HG03196 (cell line): ENCODE data around the gene NGF.
A peak's percentile ranks its signal among the peaks of the same experiment; 100 is the strongest.
"Not testable (repeated sequence)": the region's sequence is repeated elsewhere in the genome, so short reads cannot be mapped to it uniquely, and the experiment has no call there.

Experiments
- ATAC-seq: cut with Tn5 transposase; IDR thresholded peaks from one replicate; pipeline ENCODE4 v1.9.1; 2021; ENCODE audit not compliant: unreplicated experiment

The NGF gene

DNA sequence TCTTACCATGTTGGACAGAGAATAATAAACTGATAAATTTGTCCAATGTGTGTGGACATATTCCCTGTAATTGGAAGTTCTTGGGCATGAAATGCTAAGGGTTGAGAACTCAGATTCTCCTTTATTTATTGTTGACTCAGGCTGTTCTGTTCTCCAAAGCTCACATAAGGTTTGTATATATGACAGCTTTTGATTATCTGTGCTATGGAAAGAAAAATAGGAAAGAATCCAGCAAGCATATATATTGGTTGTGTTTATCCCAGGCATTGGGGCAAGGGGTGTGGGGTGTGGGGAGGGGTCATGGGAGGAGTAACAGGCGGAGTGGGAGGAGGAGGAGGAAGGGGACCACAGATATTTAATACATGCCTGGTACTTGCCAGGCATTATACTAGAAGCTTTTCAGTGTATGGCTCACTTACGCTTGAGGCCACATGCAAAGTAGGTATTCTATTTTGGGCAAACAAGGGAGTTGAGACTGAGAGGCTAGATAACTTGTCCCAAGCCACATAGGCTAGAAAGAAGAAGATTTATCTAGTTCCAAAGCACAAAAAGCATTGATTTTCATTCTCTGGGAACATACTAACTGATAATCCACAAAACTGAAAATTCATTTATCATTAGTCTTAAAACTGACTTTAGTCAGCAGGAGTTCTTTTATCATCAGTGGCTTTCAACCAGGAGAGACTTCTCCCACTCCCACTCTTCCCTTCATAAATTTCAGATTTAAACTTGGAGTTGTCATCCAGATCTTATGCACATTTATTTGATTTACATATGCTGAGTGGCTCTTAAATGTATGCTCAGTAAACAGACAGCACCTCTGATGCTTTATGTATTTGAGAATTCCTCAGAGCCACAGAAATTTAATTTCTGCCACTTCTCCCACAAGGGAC, 27.2 kb downstream of the NGF start:
- no peak for ATAC-seq

- not testable (repeated sequence) for ATAC-seq
These were observed 28.5 kb downstream of the NGF start for GRCh38 chr1:115309504-115309903.

DNA sequence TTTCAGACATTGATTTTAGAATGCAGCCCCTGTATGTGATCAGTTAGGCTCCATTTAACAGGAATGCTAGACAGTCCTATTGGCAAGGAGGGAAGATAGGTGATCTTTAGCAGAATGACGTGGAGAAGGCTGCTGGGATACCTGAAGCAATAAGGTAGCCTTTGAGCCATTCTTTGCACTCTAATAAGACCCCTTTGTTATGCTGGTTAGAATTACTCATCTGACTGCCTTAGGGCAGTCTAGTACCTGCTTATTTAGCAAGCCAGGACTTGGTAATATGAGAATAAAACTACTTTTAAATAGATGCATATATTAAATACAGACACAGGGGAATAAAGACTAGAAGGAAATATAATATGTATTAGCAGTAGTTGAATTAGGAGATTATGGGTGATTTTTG, 29.1 kb downstream of the NGF start:
- no peak for ATAC-seq

- ATAC-seq: no peak
These were observed 30.4 kb downstream of the NGF start for GRCh38 chr1:115307661-115308060.

DNA sequence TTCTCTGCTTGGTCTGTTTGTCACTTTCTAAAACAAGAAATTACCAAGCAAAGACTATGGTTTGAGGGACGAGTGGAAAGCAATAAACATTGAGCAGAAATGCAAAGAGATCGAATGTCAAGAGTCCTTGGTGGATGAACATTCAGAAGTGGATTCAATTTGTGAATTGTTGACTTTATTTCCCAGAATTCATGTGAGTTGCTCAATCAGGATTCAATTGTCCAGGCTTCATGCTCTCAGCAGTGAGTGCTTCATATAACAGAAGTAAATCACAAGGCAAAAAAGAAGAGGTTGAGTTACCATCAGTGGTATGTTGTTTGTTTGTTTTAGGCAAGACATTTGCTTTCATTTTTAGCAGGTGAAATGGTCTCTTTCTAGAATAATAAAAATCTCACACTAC, 31.9 kb downstream of the NGF start:
- ATAC-seq: no peak

GRCh38 chr1:115303364-115303763, 34.7 kb downstream of the NGF start:
- no peak for ATAC-seq

- ATAC-seq: no peak
These were observed 35.6 kb downstream of the NGF start for GRCh38 chr1:115302390-115302961.

DNA sequence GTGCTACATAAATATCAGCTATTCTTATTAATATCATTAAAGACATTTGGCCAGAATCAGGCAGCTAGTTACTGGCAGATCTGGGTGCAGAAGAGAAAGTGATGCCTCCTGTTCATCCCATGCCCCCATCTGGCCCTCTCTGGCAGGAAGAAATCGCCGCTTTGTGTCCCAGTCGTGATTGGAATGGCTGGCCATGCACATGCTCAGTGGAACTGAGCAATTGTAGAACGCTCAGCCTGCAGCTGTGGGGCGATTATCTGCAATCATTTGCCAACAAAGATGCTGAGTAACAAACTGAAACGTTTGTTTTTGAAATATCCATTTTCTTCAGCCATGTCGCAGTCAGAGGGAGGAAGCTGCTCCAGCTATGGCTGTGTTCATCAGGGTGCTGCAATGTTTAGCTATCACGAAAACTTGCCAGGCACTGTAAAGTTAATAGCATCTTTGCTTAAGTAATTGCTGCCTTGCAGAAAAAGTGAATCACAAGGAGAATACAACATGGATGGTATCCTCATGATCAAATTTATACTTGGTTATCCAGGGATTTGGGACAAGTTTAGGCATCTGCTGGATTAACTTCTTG, 36.5 kb downstream of the NGF start:
- ATAC-seq: no peak

DNA sequence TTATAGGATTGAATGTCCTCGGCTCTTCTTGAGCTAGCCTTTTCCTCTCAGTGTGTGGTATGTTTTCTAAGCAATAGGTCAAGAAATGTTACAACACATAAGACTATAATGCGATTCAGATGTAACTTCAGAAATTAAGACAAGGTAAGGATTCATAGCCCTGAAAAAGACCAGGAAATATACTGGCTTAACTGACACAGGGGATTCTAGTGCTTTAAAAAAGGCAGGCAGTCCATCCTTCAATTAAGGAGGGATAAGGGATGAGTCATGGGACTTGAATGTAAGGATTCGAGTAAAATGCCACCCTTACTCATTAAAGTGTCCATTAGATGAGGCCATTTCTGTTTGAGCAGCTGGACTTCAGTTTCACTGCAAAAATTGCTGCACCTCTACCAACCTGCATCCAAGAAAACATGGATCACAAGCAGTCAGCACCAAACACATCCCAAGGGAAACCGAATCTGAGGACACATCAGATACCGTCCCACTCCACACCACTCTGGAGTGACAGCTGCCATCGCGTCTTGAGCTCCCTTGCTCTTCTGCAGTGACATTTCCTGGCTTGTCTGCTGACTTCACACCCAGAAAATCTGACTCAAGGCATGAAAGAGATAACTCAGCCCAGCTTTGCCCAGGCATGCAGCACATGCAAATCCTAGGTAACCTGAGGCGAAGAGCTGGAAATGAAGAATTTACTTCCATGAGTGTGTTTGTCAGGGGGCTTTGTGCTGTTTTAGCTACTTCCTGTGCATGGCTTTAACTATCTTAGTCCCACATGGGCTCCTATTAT, 37.8 kb downstream of the NGF start:
- ATAC-seq: no peak

GRCh38 chr1:115299266-115299665, 38.8 kb downstream of the NGF start:
- no peak for ATAC-seq

DNA sequence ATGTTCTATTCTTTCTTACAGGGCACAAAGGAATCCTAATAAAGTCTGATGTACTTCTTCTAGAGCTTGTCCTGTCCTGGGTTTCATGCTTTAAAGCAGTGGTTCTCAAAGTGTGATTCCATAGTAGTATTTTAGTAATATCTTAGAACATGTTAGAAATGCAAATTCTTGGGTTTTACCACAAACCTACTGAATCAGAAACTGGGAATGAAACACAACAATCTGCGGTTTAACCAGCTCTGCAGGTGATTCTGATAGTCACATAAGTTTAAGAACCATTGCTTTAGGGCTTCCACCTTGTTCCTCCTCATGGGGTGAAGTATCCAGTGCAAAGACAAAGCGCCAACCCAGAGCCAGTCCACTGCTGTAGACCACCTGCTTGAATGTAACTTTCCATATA, 41.1 kb downstream of the NGF start:
- peak; percentile 78 for ATAC-seq

DNA sequence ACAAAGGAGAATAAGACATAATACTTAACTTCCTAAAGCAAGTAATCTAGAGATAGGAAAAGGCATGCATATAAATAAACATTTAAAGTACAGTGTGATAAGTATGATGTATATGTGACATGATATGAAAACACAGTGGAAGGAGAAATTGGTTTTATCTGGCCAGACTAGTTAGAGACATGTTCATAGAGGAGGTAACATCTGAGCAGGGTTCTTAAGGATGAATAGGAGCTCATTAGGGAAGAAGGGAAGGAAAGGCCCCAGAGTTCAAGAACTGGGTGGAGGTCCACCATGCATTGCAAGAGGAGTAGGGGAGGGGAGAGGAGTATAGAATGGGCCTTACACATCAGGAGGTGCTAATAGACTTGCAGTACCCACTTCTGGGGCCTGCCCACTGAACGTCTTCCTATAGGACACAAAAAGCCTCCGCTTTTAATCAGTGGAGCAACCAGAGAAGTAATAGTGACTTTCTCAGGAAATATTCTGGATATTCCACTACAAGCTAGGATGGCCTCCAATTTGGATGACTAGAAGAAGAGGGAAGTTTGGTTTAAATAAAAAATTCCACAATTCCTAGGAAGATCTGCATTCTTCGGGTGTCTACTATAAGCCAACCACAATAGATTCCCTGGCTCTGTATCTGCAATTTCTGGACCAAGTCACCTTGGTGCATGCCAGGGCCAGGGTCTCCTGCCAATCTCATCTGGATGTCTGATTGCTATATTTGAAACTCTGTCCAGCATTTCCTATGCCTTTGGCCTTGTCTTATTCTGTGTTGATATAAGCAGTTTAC, 41.9 kb downstream of the NGF start:
- no peak for ATAC-seq

DNA sequence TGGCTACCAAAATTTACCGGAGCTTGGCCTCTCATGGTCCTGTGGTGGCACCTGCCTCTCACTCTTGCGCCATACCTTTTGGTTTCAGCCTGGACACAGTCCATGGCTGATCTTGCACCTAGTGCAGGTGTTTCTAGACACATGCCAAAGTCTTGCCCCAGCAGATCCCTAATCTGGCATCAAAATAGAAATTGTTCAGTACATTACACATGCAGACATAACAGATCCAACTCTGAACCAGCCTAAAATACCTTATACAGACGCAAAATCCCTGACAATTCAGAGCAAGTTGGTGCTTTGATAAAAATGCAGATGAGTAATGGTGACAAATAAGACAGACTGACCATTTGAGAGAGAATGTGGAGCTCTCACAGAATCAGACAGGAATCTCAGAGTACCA, 44.1 kb downstream of the NGF start:
- no peak for ATAC-seq

DNA sequence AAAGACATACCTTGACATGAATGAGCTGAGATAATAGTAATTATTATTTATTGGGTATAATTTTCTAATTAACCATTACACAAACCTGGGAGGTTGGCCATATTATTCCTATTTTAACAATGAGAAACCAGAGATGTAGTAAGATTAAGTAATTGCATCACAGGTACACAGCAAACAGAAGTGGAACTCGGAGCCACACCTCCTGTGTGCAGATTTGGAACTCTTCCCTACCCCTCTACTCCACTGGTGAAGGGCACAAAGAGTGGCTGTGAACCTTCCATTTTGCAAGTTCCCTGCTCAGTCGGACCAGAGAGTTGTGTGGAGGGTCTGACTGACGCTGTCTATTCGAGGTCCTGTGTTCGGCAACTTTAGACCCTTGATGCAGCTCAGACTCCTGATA, 45.0 kb downstream of the NGF start:
- no peak for ATAC-seq

- no peak for ATAC-seq
These were observed 46.3 kb downstream of the NGF start for GRCh38 chr1:115291741-115292140.

DNA sequence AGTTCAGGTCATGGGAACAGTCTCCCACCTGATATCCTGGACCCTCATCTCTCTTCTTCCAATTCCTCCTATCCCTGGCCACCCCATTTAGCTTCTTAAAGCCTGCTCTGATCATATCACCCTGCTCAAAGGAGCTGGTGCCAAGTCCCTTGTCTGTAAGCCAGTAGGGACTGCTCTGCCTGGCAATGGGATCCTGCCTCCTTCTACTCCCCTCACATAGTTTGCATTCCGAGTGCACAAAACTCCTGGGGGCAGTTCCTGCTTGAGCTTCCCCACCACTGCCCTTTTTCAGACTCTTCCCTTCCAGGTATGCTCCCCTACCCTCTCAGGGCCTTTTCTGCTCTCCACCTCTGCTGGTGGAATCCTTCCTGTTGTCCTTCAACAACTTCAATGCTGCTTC, 48.1 kb downstream of the NGF start:
- no peak for ATAC-seq

- ATAC-seq: no peak
These were observed 49.4 kb downstream of the NGF start for GRCh38 chr1:115288591-115289198.

DNA sequence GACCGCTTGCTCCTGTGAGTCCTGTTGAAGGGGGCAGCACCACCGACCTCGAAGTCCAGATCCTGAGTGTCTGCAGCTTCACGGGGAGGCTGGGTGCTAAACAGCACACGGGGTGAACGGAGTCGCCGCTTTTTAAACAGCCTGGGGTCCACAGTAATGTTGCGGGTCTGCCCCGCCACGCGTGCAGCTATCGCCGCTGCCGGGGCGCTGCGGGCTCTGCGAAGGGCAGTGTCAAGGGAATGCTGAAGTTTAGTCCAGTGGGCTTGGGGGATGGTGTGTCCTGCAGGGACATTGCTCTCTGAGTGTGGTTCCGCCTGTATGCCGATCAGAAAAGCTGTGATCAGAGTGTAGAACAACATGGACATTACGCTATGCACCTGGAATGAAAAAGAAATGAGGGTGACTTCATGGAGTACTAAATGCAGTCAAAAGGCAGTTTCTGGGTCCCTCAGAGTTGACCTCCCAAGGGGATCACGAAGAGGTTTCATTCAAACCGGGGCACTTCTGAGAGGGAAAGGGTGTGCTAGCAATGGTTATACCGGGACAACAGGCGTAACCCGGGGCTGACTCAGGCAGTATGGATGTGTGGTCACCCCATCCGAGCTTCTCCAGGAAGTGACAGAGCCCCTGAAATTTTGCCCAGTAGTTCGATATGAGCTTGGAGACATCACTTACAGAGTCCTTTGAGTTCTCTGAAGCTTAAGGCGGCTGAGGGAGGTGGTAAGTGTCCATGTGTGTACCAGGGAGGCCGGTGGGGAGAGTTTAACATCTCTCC, 51.4 kb downstream of the NGF start:
- ATAC-seq: no peak

- no peak for ATAC-seq
These were observed 53.8 kb downstream of the NGF start for GRCh38 chr1:115284209-115284608.
